ENCODE measurements around the gene GIGYF2.

DNA sequence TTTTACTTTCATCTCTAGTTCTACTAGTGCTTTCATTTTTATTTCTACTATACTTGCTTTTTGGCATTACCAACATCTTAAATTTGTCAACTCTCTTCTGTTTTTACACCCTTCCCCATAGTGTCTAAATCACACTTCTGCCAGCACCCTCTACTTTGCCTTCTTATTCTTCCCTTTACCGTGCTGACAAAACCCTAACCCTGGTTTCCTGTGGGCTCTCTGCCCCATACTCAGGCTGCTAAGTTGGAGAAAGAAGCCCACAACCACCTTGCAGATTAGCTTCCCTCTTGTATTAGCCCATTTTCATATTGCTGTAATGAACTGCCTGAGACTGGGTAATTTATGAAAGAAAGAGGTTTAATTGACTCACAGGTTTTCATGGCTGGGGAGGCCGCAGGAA is 24.8 kb downstream of the GIGYF2 start:
- TF ChIP-seq POLR2A (IDR thresholded peaks at IDR 0.05; ENCODE audit: insufficient read depth in 1 of 2, low read depth in 2 of 2, low read length in 2 of 2) (no peak), RELA (CRISPR knock-in tag; IDR thresholded peaks at IDR 0.05) (no peak), CTCF (CRISPR knock-in tag; IDR thresholded peaks at IDR 0.05) (no peak), TAF1 (CRISPR knock-in tag; IDR thresholded peaks at IDR 0.05) (no peak), HNF4A (CRISPR knock-in tag; IDR thresholded peaks at IDR 0.05) (no peak), JUNB (CRISPR knock-in tag; IDR thresholded peaks at IDR 0.05; ENCODE audit: borderline replicate concordance) (no peak), ATF3 (CRISPR knock-in tag; IDR thresholded peaks at IDR 0.05) (no peak), ZFP37 (CRISPR knock-in tag; IDR thresholded peaks at IDR 0.05; ENCODE audit: borderline replicate concordance) (no peak), NAIF1 (CRISPR knock-in tag; IDR thresholded peaks at IDR 0.05; ENCODE audit: borderline replicate concordance) (no peak), RAD51 (IDR thresholded peaks at IDR 0.05; ENCODE audit: borderline replicate concordance) (no peak), RBAK (CRISPR knock-in tag; IDR thresholded peaks at IDR 0.05) (no peak)
